Activated T-cell treated with anti-CD3 and anti-CD28 coated beads for 24 hours (primary cell): ENCODE results near the gene RNF13.
"Not testable (repeated sequence)": the region's sequence is repeated elsewhere in the genome, so short reads cannot be mapped to it uniquely, and the experiment has no call there.

ENCODE experiments used
- DNase-seq: peaks from one replicate; pipeline ENCODE4 v3.0.0-alpha.2; 2020; ENCODE audit warnings: low read depth

Gene RNF13

GRCh38 chr3:149843502-149843901, 30.5 kb downstream of the RNF13 start:
- no peak for DNase-seq

- DNase-seq: no peak
These were observed 31.1 kb downstream of the RNF13 start for GRCh38 chr3:149844091-149844490.

GRCh38 chr3:149845570-149846244, 32.7 kb downstream of the RNF13 start:
- DNase-seq: no peak

- DNase-seq: no peak
These were observed 35.2 kb downstream of the RNF13 start for GRCh38 chr3:149848238-149848637.

- no peak for DNase-seq
These were observed 35.7 kb downstream of the RNF13 start for GRCh38 chr3:149848688-149849087.

GRCh38 chr3:149850787-149851584, 38.0 kb downstream of the RNF13 start:
- no peak for DNase-seq

GRCh38 chr3:149858911-149859310, 45.9 kb downstream of the RNF13 start:
- DNase-seq: no peak

GRCh38 chr3:149860881-149861280, 47.9 kb downstream of the RNF13 start:
- DNase-seq: no peak

- DNase-seq: no peak
These were observed 54.5 kb downstream of the RNF13 start for GRCh38 chr3:149867563-149867962.

GRCh38 chr3:149871855-149872254, 58.8 kb downstream of the RNF13 start:
- no peak for DNase-seq

GRCh38 chr3:149872589-149872988, 59.6 kb downstream of the RNF13 start:
- no peak for DNase-seq

GRCh38 chr3:149877668-149878067, 64.7 kb downstream of the RNF13 start:
- no peak for DNase-seq

- no peak for DNase-seq
These were observed 66.9 kb downstream of the RNF13 start for GRCh38 chr3:149879872-149880271.

- no peak for DNase-seq
These were observed 68.9 kb downstream of the RNF13 start for GRCh38 chr3:149881879-149882278.

- no peak for DNase-seq
These were observed 70.1 kb downstream of the RNF13 start for GRCh38 chr3:149883134-149883533.

- DNase-seq: not testable (repeated sequence)
These were observed 70.8 kb downstream of the RNF13 start for GRCh38 chr3:149883860-149884259.

- DNase-seq: not testable (repeated sequence)
These were observed 71.8 kb downstream of the RNF13 start for GRCh38 chr3:149884848-149885247.

GRCh38 chr3:149886957-149887356, 73.9 kb downstream of the RNF13 start:
- DNase-seq: no peak

GRCh38 chr3:149891621-149892020, 78.6 kb downstream of the RNF13 start:
- no peak for DNase-seq

- no peak for DNase-seq
These were observed 79.4 kb downstream of the RNF13 start for GRCh38 chr3:149892371-149892770.

GRCh38 chr3:149894205-149894604, 81.2 kb downstream of the RNF13 start:
- no peak for DNase-seq

GRCh38 chr3:149895339-149895738, 82.3 kb downstream of the RNF13 start:
- DNase-seq: no peak

GRCh38 chr3:149895769-149896168, 82.8 kb downstream of the RNF13 start:
- no peak for DNase-seq

GRCh38 chr3:149898771-149899170, 85.8 kb downstream of the RNF13 start:
- DNase-seq: no peak
